Omental fat pad (tissue), 4 donors: ENCODE measurements around the gene H6PD. TPM values are rescaled to one million over a fixed set of nuclear protein-coding genes. Genes with fewer than 3 reads are reported as not detected.

Source experiments
- ATAC-seq: fragments of 150-250 bp; one replicate; pipeline ENCODE4 v1.9.1; 2016; ENCODE audit warnings: mild to moderate bottlenecking, moderate library complexity; ENCODE audit not compliant: low FRiP score
- DNase-seq: peaks from one replicate; pipeline ENCODE4 v3.0.0-alpha.2; 2019; ENCODE audit warnings: low spot score
- CTCF ChIP-seq, 3 donors: fragments of 450-650 bp; IDR thresholded peaks; one replicate each; pipeline ENCODE4 v1.5.1; 2016 to 2017; ENCODE audit warnings: antibody characterized with exemption in 3 of 3, mild to moderate bottlenecking in 3 of 3, moderate library complexity in 2 of 3
- total RNA-seq, 4 donors: library from RNA; depleted of rRNA; stranded (reverse); fragments of >200 nt; gene quantifications; one replicate each; pipeline ENCODE4 v1.1.0, GENCODE V29; 2016

H6PD gene
- total RNA-seq, 4 donors from 2014 or later = 75.5 to 142 (median 82.7) TPM

GRCh38 chr1:9240914-9241820 lies 6.6 kb downstream of the H6PD start:
- ATAC-seq = no peak
- TF ChIP-seq CTCF (IDR thresholded peaks at IDR 0.05) = no peak
- no peak for DNase-seq

GRCh38 chr1:9241891-9242290 lies 7.3 kb downstream of the H6PD start:
- peak; percentile 1 for ATAC-seq
- DNase-seq = no peak
- TF ChIP-seq CTCF (IDR thresholded peaks at IDR 0.05) = no peak

- DNase-seq (no peak), ATAC-seq (peak; percentile 83)
- TF ChIP-seq CTCF (IDR thresholded peaks at IDR 0.05) = no peak
Measured at GRCh38 chr1:9242338-9242969, 7.9 kb downstream of the H6PD start.

- no peak for DNase-seq
- TF ChIP-seq CTCF (IDR thresholded peaks at IDR 0.05) = no peak
Measured at GRCh38 chr1:9243066-9243739, 8.6 kb downstream of the H6PD start.

GRCh38 chr1:9244501-9245229 lies 10.1 kb downstream of the H6PD start:
- no peak for TF ChIP-seq CTCF (IDR thresholded peaks at IDR 0.05)
- ATAC-seq (no peak), DNase-seq (no peak)

More at GRCh38 chr1:9243066-9243739, 8.6 kb downstream of the H6PD start:
- no peak for ATAC-seq

- DNase-seq (no peak), ATAC-seq (no peak)
- TF ChIP-seq CTCF (IDR thresholded peaks at IDR 0.05) = no peak
Measured at GRCh38 chr1:9245230-9245619, 10.7 kb downstream of the H6PD start.
